Neuronal stem cell (in vitro differentiated cells): ENCODE measurements around the gene POU5F1.

Experiments used
- DNase-seq: peaks from one replicate; pipeline ENCODE4 v3.0.0-alpha.2; 2013; ENCODE audit warnings: low spot score
- H2AFZ ChIP-seq: one replicate; pipeline ENCODE4 v1.6.1; 2013; ENCODE audit warnings: mild to moderate bottlenecking, low read length, inconsistent platforms
- H2AK5ac ChIP-seq: 2 replicates; pipeline ENCODE4 v1.6.1; 2013; ENCODE audit warnings: low read depth, mild to moderate bottlenecking, inconsistent platforms, low read length, moderate library complexity, mixed read lengths
- H2BK120ac ChIP-seq: 2 replicates; pipeline ENCODE4 v1.6.1; 2013; ENCODE audit warnings: low read depth, mild to moderate bottlenecking, inconsistent platforms, low read length, moderate library complexity, mixed read lengths
- H2BK12ac ChIP-seq: one replicate; pipeline ENCODE4 v1.6.1; 2013; ENCODE audit warnings: low read length, inconsistent platforms
- H2BK15ac ChIP-seq: 2 replicates; pipeline ENCODE4 v1.6.1; 2013; ENCODE audit warnings: mild to moderate bottlenecking, low read length, inconsistent platforms, mixed read lengths
- H2BK5ac ChIP-seq: one replicate; pipeline ENCODE4 v1.6.1; 2013; ENCODE audit warnings: inconsistent platforms, mild to moderate bottlenecking, low read length, moderate library complexity
- H3K14ac ChIP-seq: one replicate; pipeline ENCODE4 v1.6.1; 2013; ENCODE audit warnings: low read length, inconsistent platforms
- H3K18ac ChIP-seq: 2 replicates; pipeline ENCODE4 v1.6.1; 2013; ENCODE audit warnings: low read length, inconsistent platforms
- H3K23ac ChIP-seq: 2 replicates; pipeline ENCODE4 v1.6.1; 2013; ENCODE audit warnings: low read depth, mild to moderate bottlenecking, mixed read lengths, low read length, inconsistent platforms; ENCODE audit not compliant: poor library complexity
- H3K27ac ChIP-seq: replicated peaks from 3 replicates; pipeline ENCODE4 v1.5.1; 2013; ENCODE audit warnings: low read length, inconsistent platforms
- H3K27me3 ChIP-seq, 3 experiments: 2 replicates each; pipeline ENCODE4 v1.6.1; 2013; ENCODE audit warnings: low read length in 3 of 3, mild to moderate bottlenecking in 2 of 3, inconsistent platforms in 1 of 3, low read depth in 1 of 3, mixed read lengths in 1 of 3, moderate library complexity in 1 of 3; ENCODE audit not compliant: control insufficient read depth in 3 of 3, insufficient read depth in 3 of 3
- H3K36me3 ChIP-seq, 2 donors: replicated peaks in 1 of 2; 2 replicates each; pipeline ENCODE4 v1.6.1; 2013; ENCODE audit warnings: low read length in 2 of 2; ENCODE audit not compliant: control insufficient read depth in 2 of 2, insufficient read depth in 2 of 2
- H3K4ac ChIP-seq: 2 replicates; pipeline ENCODE4 v1.6.1; 2013; ENCODE audit warnings: inconsistent platforms, mild to moderate bottlenecking, low read length, moderate library complexity
- H3K4me1 ChIP-seq, 2 donors: 1 replicate in 1 of 2; 2 replicates in 1 of 2; pipeline ENCODE4 v1.6.1; 2013; ENCODE audit warnings: low read length in 2 of 2, low read depth in 1 of 2; ENCODE audit not compliant: control insufficient read depth in 2 of 2, insufficient read depth in 1 of 2
- H3K4me2 ChIP-seq: one replicate; pipeline ENCODE4 v1.6.1; 2013; ENCODE audit warnings: mild to moderate bottlenecking, low read length, inconsistent platforms; ENCODE audit not compliant: insufficient read depth, poor library complexity, severe bottlenecking
- H3K4me3 ChIP-seq, 2 donors: 2 replicates each; pipeline ENCODE4 v1.5.1; 2013; ENCODE audit warnings: low read length in 2 of 2, mild to moderate bottlenecking in 2 of 2, inconsistent platforms in 1 of 2, moderate library complexity in 1 of 2
- H3K79me1 ChIP-seq: one replicate; pipeline ENCODE4 v1.6.1; 2013; ENCODE audit warnings: low read depth, mild to moderate bottlenecking, inconsistent platforms, low read length, moderate library complexity
- H3K9ac ChIP-seq: one replicate; pipeline ENCODE4 v1.6.1; 2013; ENCODE audit warnings: mild to moderate bottlenecking, low read depth, low read length, inconsistent platforms; ENCODE audit not compliant: poor library complexity
- H3K9me3 ChIP-seq, 2 donors: replicated peaks in 1 of 2; 2 replicates each; pipeline versions ENCODE3 to v1.6.1; 2013; ENCODE audit warnings: low read length in 2 of 2, mild to moderate bottlenecking in 2 of 2, inconsistent platforms in 1 of 2, low read depth in 1 of 2, mixed read lengths in 1 of 2, moderate library complexity in 1 of 2; ENCODE audit not compliant: control insufficient read depth in 2 of 2, insufficient read depth in 1 of 2
- H4K8ac ChIP-seq: one replicate; pipeline ENCODE4 v1.6.1; 2013; ENCODE audit warnings: low read depth, mild to moderate bottlenecking, inconsistent platforms, low read length, moderate library complexity
- H4K91ac ChIP-seq: one replicate; pipeline ENCODE4 v1.6.1; 2013; ENCODE audit warnings: low read length, low read depth, mild to moderate bottlenecking, inconsistent platforms; ENCODE audit not compliant: poor library complexity
- WGBS, 2 donors: extraction: QIAGEN DNeasy Blood & Tissue Kit; methylation state at CpG; one replicate each; pipeline ENCODE4 v1.1.7; 2013; ENCODE audit warnings: missing lambda C conversion rate in 2 of 2, mixed read lengths in 1 of 2; ENCODE audit not compliant: insufficient read length in 2 of 2, insufficient replicate concordance in 1 of 2; ENCODE audit errors: extremely low coverage in 2 of 2; 5-methylcytosine and 5-hydroxymethylcytosine counted together

POU5F1 gene

GRCh38 chr6:31143148-31143547 is 27.3 kb downstream of the POU5F1 start:
- Histone ChIP-seq H3K4me2 (no peak overlapping the region), H2BK15ac (no peak overlapping the region), H2BK12ac (no peak overlapping the region), H3K4me3 (no peak overlapping the region), H2AFZ (no peak overlapping the region), H3K36me3 (peaks cover 18 to 49% of the 10 kb centered on the region in 2 donors), H3K14ac (no peak overlapping the region), H3K79me1 (no peaks in the 10 kb centered on the region), H2BK120ac (no peak overlapping the region), H3K27me3 (no peaks in the 10 kb centered on the region), H3K4me1 (peaks cover 0 to 13% of the 10 kb centered on the region in 2 donors), H4K91ac (no peak overlapping the region), H2AK5ac (no peak overlapping the region), H3K18ac (peak overlapping the region; percentile 57), H3K23ac (peak overlapping the region; percentile 39), H3K4ac (no peak overlapping the region), H4K8ac (no peak overlapping the region), H2BK5ac (no peak overlapping the region), H3K9me3 (peaks cover 0 to 3% of the 10 kb centered on the region in 2 donors), H3K9ac (peak overlapping the region; percentile 27), H3K27ac (peak overlapping the region; percentile 30)
- no CpG with 5 or more reads among the region's 11 CpGs for WGBS, 2 donors
- DNase-seq, result no peak

- Histone ChIP-seq H2BK15ac (no peak overlapping the region), H4K91ac (no peak overlapping the region), H3K4me1 (peaks cover 2 to 13% of the 10 kb centered on the region in 2 donors), H3K4me2 (no peak overlapping the region), H3K36me3 (peaks cover 15 to 45% of the 10 kb centered on the region in 2 donors), H3K9ac (no peak overlapping the region), H3K27ac (no peak overlapping the region), H2AFZ (no peak overlapping the region), H2BK12ac (no peak overlapping the region), H3K9me3 (peaks cover 0 to 3% of the 10 kb centered on the region in 2 donors), H3K18ac (no peak overlapping the region), H4K8ac (no peak overlapping the region), H3K4ac (no peak overlapping the region), H3K23ac (no peak overlapping the region), H3K14ac (no peak overlapping the region), H3K79me1 (no peaks in the 10 kb centered on the region), H3K27me3 (no peaks in the 10 kb centered on the region), H2AK5ac (no peak overlapping the region), H2BK5ac (no peak overlapping the region), H3K4me3 (no peak overlapping the region), H2BK120ac (no peak overlapping the region)
- no peak for DNase-seq
- WGBS, 2 donors, result no CpG with 5 or more reads among the region's 2 CpGs
Observed at GRCh38 chr6:31142361-31142761, 28.1 kb downstream of the POU5F1 start.

DNA sequence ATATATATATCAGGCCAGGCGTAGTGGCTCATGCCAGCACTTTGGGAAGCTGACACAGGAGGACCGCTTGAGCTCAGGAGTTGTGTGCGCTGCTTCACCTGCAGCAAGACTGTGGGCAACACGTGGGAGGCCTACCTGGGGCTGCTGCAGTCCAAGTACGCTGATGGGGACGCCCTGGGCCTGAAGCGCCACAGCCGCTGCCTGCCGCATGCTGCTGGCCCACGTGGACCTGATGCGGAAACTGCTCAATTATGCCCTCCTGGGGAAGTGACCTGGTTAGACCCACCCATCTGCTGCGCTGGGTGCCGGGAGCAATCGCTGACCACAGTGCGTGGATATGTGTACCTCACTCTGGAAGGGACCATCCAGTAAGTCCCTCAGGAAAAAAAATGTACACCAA is 29.8 kb downstream of the POU5F1 start:
- no peak overlapping the region for H2AK5ac ChIP-seq
- no CpG with 5 or more reads among the region's 15 CpGs for WGBS, 2 donors
- H3K4me2 ChIP-seq, result no peak overlapping the region
- no peak overlapping the region for H4K91ac ChIP-seq
- no peak overlapping the region for H3K4ac ChIP-seq
- H4K8ac ChIP-seq, result no peak overlapping the region
- H3K23ac ChIP-seq, result peak overlapping the region; percentile 10
- H2BK15ac ChIP-seq, result no peak overlapping the region
- no peak overlapping the region for H2BK5ac ChIP-seq
- H3K9ac ChIP-seq, result no peak overlapping the region
- H3K9me3 ChIP-seq, result peaks cover 0 to 3% of the 10 kb centered on the region in 2 donors
- no peak overlapping the region for H3K4me3 ChIP-seq
- peaks cover 2 to 13% of the 10 kb centered on the region in 2 donors for H3K4me1 ChIP-seq
- no peak overlapping the region for H3K14ac ChIP-seq
- no peak for DNase-seq
- no peaks in the 10 kb centered on the region for H3K79me1 ChIP-seq
- H2AFZ ChIP-seq, result no peak overlapping the region
- no peak overlapping the region for H3K18ac ChIP-seq
- H3K36me3 ChIP-seq, result peaks cover 15 to 35% of the 10 kb centered on the region in 2 donors
- no peak overlapping the region for H3K27ac ChIP-seq
- no peaks in the 10 kb centered on the region for H3K27me3 ChIP-seq
- H2BK120ac ChIP-seq, result no peak overlapping the region
- no peak overlapping the region for H2BK12ac ChIP-seq

- H2BK12ac ChIP-seq, result no peak overlapping the region
- no peak overlapping the region for H2AK5ac ChIP-seq
- H3K27ac ChIP-seq, result no peak overlapping the region
- H3K4me1 ChIP-seq, result peaks cover 2 to 13% of the 10 kb centered on the region in 2 donors
- no peak overlapping the region for H3K9ac ChIP-seq
- no peaks in the 10 kb centered on the region for H3K27me3 ChIP-seq
- no peak overlapping the region for H2BK120ac ChIP-seq
- H4K91ac ChIP-seq, result peak overlapping the region; percentile 62
- no peak overlapping the region for H3K14ac ChIP-seq
- H4K8ac ChIP-seq, result no peak overlapping the region
- peak overlapping the region; percentile 52 for H3K18ac ChIP-seq
- H2BK5ac ChIP-seq, result no peak overlapping the region
- H3K79me1 ChIP-seq, result no peaks in the 10 kb centered on the region
- H2BK15ac ChIP-seq, result no peak overlapping the region
- H3K36me3 ChIP-seq, result peaks cover 9 to 25% of the 10 kb centered on the region in 2 donors
- no peak overlapping the region for H3K4me3 ChIP-seq
- no peak for DNase-seq
- peak overlapping the region; percentile 72 for H2AFZ ChIP-seq
- H3K23ac ChIP-seq, result no peak overlapping the region
- H3K4me2 ChIP-seq, result no peak overlapping the region
- H3K9me3 ChIP-seq, result peaks cover 0 to 3% of the 10 kb centered on the region in 2 donors
- no CpG with 5 or more reads among the region's 4 CpGs for WGBS, 2 donors
- no peak overlapping the region for H3K4ac ChIP-seq
Observed at GRCh38 chr6:31139599-31139998, 30.9 kb downstream of the POU5F1 start.
